ENCODE measurements around the gene CTRL. TPM values are rescaled to one million over a fixed set of nuclear protein-coding genes. Genes with fewer than 3 reads are reported as not detected.

Gene CTRL
- polyA plus RNA-seq, 1 donor (not counting 4 experiments of a cell fraction or from before 2014, with no cell fraction given), result 0.10 TPM

DNA sequence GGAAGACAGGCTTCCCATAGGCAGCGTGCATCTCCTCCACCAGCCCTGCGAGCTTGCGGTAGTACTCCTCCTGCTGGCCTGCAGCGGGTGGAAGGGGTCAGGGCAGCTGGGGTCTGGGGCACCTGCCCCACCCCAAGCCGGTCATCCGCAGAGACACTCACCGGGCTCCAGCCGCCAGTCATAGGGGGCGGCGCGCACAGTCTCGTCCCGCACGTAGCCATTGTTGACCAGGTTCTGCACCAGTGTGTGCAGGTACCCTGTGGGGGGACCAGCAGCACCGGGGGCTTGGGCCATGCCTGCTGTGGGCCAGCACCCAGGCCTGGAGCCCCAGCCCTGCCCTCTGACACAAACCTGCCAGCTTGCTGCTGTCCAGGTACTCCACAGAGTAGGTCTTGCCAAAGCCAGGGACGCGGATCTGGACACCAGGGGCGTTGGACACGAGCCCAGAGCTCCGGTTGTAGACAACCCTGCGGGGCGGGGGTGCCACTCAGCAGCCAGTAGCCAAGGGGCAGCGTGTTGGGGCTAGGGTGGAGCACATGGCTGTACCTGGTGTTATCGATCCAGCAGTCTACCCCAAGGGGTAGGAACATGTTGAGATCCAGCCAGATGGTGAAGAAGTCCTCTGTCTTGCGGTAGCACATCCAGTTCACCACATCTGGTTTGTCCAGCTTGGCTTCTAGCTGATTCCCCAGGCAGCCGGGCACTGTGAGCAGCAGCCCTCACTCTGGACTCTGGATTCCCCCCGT lies 11.0 kb upstream of the CTRL start:
- H3K79me2 ChIP-seq (ENCODE audit: control insufficient read depth, insufficient read depth, low read length), result peaks cover 5% of the 10 kb centered on the region
- no peak overlapping the region for H3K4me3 ChIP-seq (ENCODE audit: control insufficient read depth in 2 of 3, extremely low read depth in 1 of 3, insufficient read depth in 2 of 3, low read depth in 1 of 3, low read length in 3 of 3)
- TF ChIP-seq EZH2 (IDR thresholded peaks at IDR 0.05; ENCODE audit: low read length), result no peak
- TF ChIP-seq, protein P1, sequence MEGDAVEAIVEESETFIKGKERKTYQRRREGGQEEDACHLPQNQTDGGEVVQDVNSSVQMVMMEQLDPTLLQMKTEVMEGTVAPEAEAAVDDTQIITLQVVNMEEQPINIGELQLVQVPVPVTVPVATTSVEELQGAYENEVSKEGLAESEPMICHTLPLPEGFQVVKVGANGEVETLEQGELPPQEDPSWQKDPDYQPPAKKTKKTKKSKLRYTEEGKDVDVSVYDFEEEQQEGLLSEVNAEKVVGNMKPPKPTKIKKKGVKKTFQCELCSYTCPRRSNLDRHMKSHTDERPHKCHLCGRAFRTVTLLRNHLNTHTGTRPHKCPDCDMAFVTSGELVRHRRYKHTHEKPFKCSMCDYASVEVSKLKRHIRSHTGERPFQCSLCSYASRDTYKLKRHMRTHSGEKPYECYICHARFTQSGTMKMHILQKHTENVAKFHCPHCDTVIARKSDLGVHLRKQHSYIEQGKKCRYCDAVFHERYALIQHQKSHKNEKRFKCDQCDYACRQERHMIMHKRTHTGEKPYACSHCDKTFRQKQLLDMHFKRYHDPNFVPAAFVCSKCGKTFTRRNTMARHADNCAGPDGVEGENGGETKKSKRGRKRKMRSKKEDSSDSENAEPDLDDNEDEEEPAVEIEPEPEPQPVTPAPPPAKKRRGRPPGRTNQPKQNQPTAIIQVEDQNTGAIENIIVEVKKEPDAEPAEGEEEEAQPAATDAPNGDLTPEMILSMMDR (optimal IDR thresholded peaks at IDR 0.05 in 1 of 3, IDR thresholded peaks at IDR 0.05 in 1 of 3, conservative IDR thresholded peaks at IDR 0.05 in 1 of 3; ENCODE audit: extremely low read depth in 1 of 3, insufficient read depth in 2 of 3, low read length in 3 of 3), result no peak
- no peaks in the 10 kb centered on the region for H3K4me1 ChIP-seq (ENCODE audit: control insufficient read depth, extremely low read depth, insufficient read depth, low read length)
- no peaks in the 10 kb centered on the region for H3K9me3 ChIP-seq (ENCODE audit: control insufficient read depth, low read depth, low read length)
- peaks cover 54 to 58% of the 10 kb centered on the region in 2 experiments for H3K36me3 ChIP-seq (ENCODE audit: control insufficient read depth in 2 of 2, extremely low read depth in 1 of 2, insufficient read depth in 2 of 2, low read length in 2 of 2)
- dilution Hi-C loops (cut with MboI; ENCODE audit: extremely low pct_ligation_motif_present, low sequenced_read_pairs), result no loop called here
- H2AFZ ChIP-seq (ENCODE audit: control insufficient read depth, low read length), result no peak overlapping the region
- no peak for DNase-seq (ENCODE audit: low read depth, low spot score)
- no peaks in the 10 kb centered on the region for H3K27me3 ChIP-seq (ENCODE audit: control insufficient read depth, extremely low read depth, insufficient read depth, low read length)
- H3K27ac ChIP-seq (ENCODE audit: control insufficient read depth, insufficient read depth, low read length), result no peak overlapping the region
- peaks cover 3% of the 10 kb centered on the region for H4K20me1 ChIP-seq (ENCODE audit: control insufficient read depth, extremely low read depth, insufficient read depth, low read length)
- no peak overlapping the region for H3K9ac ChIP-seq (ENCODE audit: control insufficient read depth, extremely low read depth, insufficient read depth, low read length)
- H3K4me2 ChIP-seq (ENCODE audit: control insufficient read depth, extremely low read depth, insufficient read depth, low read depth, low read length), result no peak overlapping the region
- no peak for FAIRE-seq
- peaks cover 3% of the 10 kb centered on the region for H3K9me1 ChIP-seq (ENCODE audit: control insufficient read depth, extremely low read depth, insufficient read depth, low read length)

DNA sequence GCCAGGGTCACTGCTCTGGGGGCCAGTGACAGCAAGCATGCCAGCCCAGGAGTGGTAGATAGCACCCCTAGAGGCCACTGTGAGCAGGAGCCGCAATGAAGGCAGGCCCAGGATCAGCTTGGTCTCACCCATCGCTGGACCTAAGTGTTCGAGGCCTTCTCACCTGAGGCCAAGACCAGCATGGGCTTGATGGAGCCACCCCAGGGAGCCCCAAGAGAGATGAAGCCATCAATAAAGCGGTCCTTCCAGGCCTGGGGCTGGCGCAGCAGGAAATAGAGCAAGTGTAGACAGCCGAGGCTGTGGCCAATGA lies 10.5 kb upstream of the CTRL start:
- Histone ChIP-seq H3K36me3 (ENCODE audit: control insufficient read depth in 2 of 2, extremely low read depth in 1 of 2, insufficient read depth in 2 of 2, low read length in 2 of 2) (peaks cover 49 to 53% of the 10 kb centered on the region in 2 experiments), H3K9ac (ENCODE audit: control insufficient read depth, extremely low read depth, insufficient read depth, low read length) (no peak overlapping the region), H3K27ac (ENCODE audit: control insufficient read depth, insufficient read depth, low read length) (no peak overlapping the region), H2AFZ (ENCODE audit: control insufficient read depth, low read length) (no peak overlapping the region), H3K4me2 (ENCODE audit: control insufficient read depth, extremely low read depth, insufficient read depth, low read depth, low read length) (no peak overlapping the region), H3K79me2 (ENCODE audit: control insufficient read depth, insufficient read depth, low read length) (peaks cover 5% of the 10 kb centered on the region), H3K9me1 (ENCODE audit: control insufficient read depth, extremely low read depth, insufficient read depth, low read length) (peaks cover 3% of the 10 kb centered on the region), H4K20me1 (ENCODE audit: control insufficient read depth, extremely low read depth, insufficient read depth, low read length) (peaks cover 3% of the 10 kb centered on the region), H3K4me3 (ENCODE audit: control insufficient read depth in 2 of 3, extremely low read depth in 1 of 3, insufficient read depth in 2 of 3, low read depth in 1 of 3, low read length in 3 of 3) (no peak overlapping the region), H3K27me3 (ENCODE audit: control insufficient read depth, extremely low read depth, insufficient read depth, low read length) (no peaks in the 10 kb centered on the region), H3K4me1 (ENCODE audit: control insufficient read depth, extremely low read depth, insufficient read depth, low read length) (peaks cover 3% of the 10 kb centered on the region), H3K9me3 (ENCODE audit: control insufficient read depth, low read depth, low read length) (no peaks in the 10 kb centered on the region)
- TF ChIP-seq, protein P1 (optimal IDR thresholded peaks at IDR 0.05 in 1 of 3, IDR thresholded peaks at IDR 0.05 in 1 of 3, conservative IDR thresholded peaks at IDR 0.05 in 1 of 3; ENCODE audit: extremely low read depth in 1 of 3, insufficient read depth in 2 of 3, low read length in 3 of 3), result peak; percentile 76 to 82 (median 81)
- no peak for TF ChIP-seq EZH2 (IDR thresholded peaks at IDR 0.05; ENCODE audit: low read length)
- FAIRE-seq (no peak), DNase-seq (ENCODE audit: low read depth, low spot score) (no peak)
- dilution Hi-C loops (cut with MboI; ENCODE audit: extremely low pct_ligation_motif_present, low sequenced_read_pairs), result no loop called here
